ENCODE measurements around the gene PIP4K2B. TPM values are rescaled to one million over a fixed set of nuclear protein-coding genes. Genes with fewer than 3 reads are reported as not detected.

The PIP4K2B gene
- total RNA-seq, 4 donors from 2014 or later: 47.9 to 79.0 (median 74.8) TPM

DNA sequence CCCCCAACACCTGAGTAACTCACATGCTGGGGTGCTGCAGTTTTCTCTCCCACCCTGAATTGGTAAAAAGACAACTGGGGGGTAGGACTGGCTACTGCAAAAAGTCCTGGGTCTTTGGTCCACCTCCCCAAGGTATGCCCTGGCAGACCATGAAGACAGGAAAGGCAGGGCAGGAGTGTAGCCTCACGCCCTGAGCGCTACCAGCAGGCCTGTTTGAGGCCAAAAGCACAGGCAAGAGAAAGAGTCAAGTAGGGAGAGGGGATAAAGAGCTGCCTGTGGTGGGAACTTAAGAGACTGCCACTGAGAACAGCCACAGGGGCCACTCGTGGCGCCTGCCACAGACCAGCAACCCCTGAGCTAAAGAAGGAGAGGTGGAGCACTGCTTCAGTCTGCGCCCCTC, 33.0 kb downstream of the PIP4K2B start:
- Histone ChIP-seq H3K36me3 (peaks cover 0 to 100% (median 20%) of the 10 kb centered on the region in 3 donors), H3K27me3 (no peaks in the 10 kb centered on the region), H3K27ac (no peak overlapping the region), H3K9me3 (no peaks in the 10 kb centered on the region), H3K4me1 (peaks cover 0 to 8% (median 0%) of the 10 kb centered on the region in 4 donors), H3K4me3 (no peak overlapping the region)
- 70 to 77% methylated on average over 5 of the region's 5 CpGs for WGBS, 2 donors
- TF ChIP-seq EP300 (IDR thresholded peaks at IDR 0.05) (no peak), POLR2A (IDR thresholded peaks at IDR 0.05) (no peak)
- TF ChIP-seq, protein P1, sequence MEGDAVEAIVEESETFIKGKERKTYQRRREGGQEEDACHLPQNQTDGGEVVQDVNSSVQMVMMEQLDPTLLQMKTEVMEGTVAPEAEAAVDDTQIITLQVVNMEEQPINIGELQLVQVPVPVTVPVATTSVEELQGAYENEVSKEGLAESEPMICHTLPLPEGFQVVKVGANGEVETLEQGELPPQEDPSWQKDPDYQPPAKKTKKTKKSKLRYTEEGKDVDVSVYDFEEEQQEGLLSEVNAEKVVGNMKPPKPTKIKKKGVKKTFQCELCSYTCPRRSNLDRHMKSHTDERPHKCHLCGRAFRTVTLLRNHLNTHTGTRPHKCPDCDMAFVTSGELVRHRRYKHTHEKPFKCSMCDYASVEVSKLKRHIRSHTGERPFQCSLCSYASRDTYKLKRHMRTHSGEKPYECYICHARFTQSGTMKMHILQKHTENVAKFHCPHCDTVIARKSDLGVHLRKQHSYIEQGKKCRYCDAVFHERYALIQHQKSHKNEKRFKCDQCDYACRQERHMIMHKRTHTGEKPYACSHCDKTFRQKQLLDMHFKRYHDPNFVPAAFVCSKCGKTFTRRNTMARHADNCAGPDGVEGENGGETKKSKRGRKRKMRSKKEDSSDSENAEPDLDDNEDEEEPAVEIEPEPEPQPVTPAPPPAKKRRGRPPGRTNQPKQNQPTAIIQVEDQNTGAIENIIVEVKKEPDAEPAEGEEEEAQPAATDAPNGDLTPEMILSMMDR (IDR thresholded peaks at IDR 0.05): no peak
- no peak for DNase-seq (ENCODE audit: low spot score in 2 of 2)

DNA sequence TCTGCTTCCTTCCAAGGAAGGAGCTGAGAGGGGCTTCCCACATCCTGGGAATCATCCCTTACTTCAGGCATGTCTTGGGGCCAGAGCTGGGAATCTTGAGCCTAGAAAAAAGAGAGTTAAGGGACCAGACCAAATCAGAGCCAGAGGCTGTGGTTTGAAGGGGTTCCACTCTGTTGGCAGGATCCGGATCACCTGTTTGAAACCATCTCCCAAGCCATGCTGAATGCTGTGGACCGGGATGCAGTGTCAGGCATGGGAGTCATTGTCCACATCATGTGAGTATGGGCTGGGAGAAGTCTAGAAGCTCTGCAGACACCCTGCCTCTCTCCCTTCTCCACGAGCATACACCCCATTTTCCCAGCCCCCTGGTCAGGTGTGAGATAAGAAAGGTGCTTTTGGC, 37.1 kb downstream of the PIP4K2B start:
- no peaks in the 10 kb centered on the region for H3K27me3 ChIP-seq
- WGBS, 2 donors: 81 to 92% methylated on average over 3 of the region's 3 CpGs
- H3K4me1 ChIP-seq: peaks cover 0 to 8% (median 0%) of the 10 kb centered on the region in 4 donors
- no peak overlapping the region for H3K27ac ChIP-seq
- DNase-seq (ENCODE audit: low spot score in 2 of 2): no peak
- no peaks in the 10 kb centered on the region for H3K9me3 ChIP-seq
- TF ChIP-seq POLR2A (IDR thresholded peaks at IDR 0.05) (no peak), EP300 (IDR thresholded peaks at IDR 0.05) (no peak)
- TF ChIP-seq, protein P1 (IDR thresholded peaks at IDR 0.05): no peak
- peaks cover 0 to 100% (median 5%) of the 10 kb centered on the region in 3 donors for H3K36me3 ChIP-seq
- H3K4me3 ChIP-seq: no peak overlapping the region

DNA sequence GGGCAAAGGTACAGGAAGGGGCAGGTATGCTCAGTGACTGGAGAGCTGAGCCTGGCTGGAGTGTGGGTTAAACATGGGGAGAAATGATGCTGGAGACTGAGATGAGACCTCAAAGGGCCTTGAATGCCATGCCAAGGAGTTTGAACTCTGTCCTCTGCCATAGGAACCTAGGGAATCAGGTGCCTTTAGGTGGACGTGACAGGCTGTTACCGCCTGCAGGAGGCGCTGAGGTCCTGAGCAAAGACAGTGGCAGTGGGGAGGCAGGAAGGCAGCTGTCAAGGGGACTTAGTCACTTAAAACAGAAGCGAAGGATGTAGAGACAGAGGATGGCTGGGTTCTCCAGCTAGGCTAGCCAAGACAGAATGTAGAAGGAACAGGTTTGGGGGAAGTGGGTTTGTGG, 37.7 kb downstream of the PIP4K2B start:
- Histone ChIP-seq H3K4me3 (no peak overlapping the region), H3K36me3 (peaks cover 0 to 100% (median 5%) of the 10 kb centered on the region in 3 donors), H3K9me3 (no peaks in the 10 kb centered on the region), H3K27me3 (no peaks in the 10 kb centered on the region), H3K4me1 (peaks cover 0 to 3% (median 0%) of the 10 kb centered on the region in 4 donors), H3K27ac (no peak overlapping the region)
- 66 to 78% methylated on average over 4 of the region's 4 CpGs for WGBS, 2 donors
- TF ChIP-seq EP300 (IDR thresholded peaks at IDR 0.05) (no peak), POLR2A (IDR thresholded peaks at IDR 0.05) (no peak)
- TF ChIP-seq, protein P1 (IDR thresholded peaks at IDR 0.05): peak in 1 of 5 experiments; percentile 12
- no peak for DNase-seq (ENCODE audit: low spot score in 2 of 2)

DNA sequence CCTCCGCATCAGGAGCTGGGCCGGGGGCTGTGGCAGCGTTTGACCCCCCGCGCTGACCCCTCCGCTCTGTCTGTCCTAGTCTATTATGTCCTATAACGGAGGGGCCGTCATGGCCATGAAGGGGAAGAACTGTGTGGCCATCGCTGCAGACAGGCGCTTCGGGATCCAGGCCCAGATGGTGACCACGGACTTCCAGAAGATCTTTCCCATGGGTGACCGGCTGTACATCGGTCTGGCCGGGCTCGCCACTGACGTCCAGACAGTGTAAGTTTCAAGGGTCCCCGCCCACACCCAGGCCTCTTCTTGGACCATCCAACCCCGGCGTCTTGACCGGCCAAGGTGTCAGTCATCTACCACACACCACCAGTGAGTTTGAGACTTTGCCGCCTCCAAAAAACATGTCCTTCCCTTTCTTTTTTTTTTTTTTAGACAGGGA, 46.3 kb downstream of the PIP4K2B start:
- 7 to 8% methylated on average over 22 of the region's 22 CpGs for WGBS, 2 donors
- peaks cover 0 to 41% (median 4%) of the 10 kb centered on the region in 3 donors for H3K36me3 ChIP-seq
- no peaks in the 10 kb centered on the region for H3K9me3 ChIP-seq
- H3K4me1 ChIP-seq: peaks cover 0 to 60% (median 41%) of the 10 kb centered on the region in 4 donors
- H3K27ac ChIP-seq: peak overlapping the region; percentile 39 to 93 (median 88)
- H3K4me3 ChIP-seq: peak overlapping the region; percentile 67 to 87 (median 76)
- H3K27me3 ChIP-seq: peaks cover 0 to 3% of the 10 kb centered on the region in 2 donors
- DNase-seq (ENCODE audit: low spot score in 2 of 2): no peak
- TF ChIP-seq, protein P1 (IDR thresholded peaks at IDR 0.05): no peak
- TF ChIP-seq POLR2A (IDR thresholded peaks at IDR 0.05) (no peak), EP300 (IDR thresholded peaks at IDR 0.05) (no peak)

DNA sequence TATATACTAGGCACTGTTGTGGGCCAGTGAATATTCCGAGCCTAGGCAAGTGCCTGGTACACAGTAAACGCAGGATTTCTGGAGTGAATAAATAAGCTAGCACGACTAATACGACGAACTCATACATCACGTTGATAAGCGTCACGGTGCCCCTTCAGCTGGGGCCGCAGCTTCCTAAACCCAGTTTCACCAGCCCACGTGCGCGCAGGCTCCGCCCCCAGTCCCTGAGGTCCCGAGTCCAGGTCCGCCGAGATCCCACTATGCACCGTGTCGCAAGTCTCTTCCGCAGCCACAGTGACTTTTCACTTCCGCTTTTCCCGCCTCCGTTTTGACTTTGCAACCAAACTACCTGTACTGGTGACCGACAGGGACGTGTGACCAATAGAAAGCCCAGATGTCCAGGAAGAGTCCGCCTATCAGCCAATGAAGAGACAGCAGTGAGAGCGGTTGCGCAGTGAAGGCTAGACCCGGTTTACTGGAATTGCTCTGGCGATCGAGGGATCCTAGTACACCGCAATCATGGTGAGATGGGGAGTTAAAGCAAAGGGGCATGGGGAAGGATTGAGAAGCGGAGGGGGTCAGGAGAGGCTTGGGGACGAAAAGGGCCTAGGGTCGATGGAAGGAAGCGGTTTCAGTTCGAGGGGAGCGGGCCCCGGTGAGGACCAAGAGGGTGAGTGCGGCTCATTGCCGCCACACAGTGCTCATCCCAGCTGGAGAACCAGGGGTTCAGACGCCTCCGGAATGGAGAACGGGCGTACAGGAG, 46.9 kb downstream of the PIP4K2B start, which contains the start of gene PSMB3:
PSMB3 (plus strand) TSS at position 434 of the 763 bp plus-strand sequence; CDS start at position 520, 86 bp downstream.
- Histone ChIP-seq H3K4me1 (peaks cover 0 to 60% (median 42%) of the 10 kb centered on the region in 4 donors), H3K9me3 (no peaks in the 10 kb centered on the region), H3K27ac (peak within 1 kb of the TSS; percentile 41 to 93 (median 88)), H3K4me3 (peak within 1 kb of the TSS; percentile 67 to 87 (median 76)), H3K27me3 (peaks cover 0 to 3% of the 10 kb centered on the region in 2 donors), H3K36me3 (peaks cover 0 to 35% (median 4%) of the 10 kb centered on the region in 3 donors)
- TF ChIP-seq, protein P1 (IDR thresholded peaks at IDR 0.05): peak in 1 of 5 experiments; percentile 53
- TF ChIP-seq EP300 (IDR thresholded peaks at IDR 0.05) (peak in 1 of 2 donors; percentile 89), POLR2A (IDR thresholded peaks at IDR 0.05) (peak; percentile 5 to 28)
- 0% methylated on average over 44 of the region's 44 CpGs for WGBS, 2 donors
- DNase-seq (ENCODE audit: low spot score in 2 of 2): peak; percentile 96 to 99

Data from tibial nerve (tissue), 4 donors.